ENCODE data around the gene HLA-DMA. TPM values are rescaled to one million over a fixed set of nuclear protein-coding genes. Genes with fewer than 3 reads are reported as not detected.

Gene HLA-DMA
- total and polyA plus RNA-seq, 2 of the 13 experiments (the other 11 are each of a cell fraction or from before 2014, with no cell fraction given): 0.70 to 0.71 TPM

DNA sequence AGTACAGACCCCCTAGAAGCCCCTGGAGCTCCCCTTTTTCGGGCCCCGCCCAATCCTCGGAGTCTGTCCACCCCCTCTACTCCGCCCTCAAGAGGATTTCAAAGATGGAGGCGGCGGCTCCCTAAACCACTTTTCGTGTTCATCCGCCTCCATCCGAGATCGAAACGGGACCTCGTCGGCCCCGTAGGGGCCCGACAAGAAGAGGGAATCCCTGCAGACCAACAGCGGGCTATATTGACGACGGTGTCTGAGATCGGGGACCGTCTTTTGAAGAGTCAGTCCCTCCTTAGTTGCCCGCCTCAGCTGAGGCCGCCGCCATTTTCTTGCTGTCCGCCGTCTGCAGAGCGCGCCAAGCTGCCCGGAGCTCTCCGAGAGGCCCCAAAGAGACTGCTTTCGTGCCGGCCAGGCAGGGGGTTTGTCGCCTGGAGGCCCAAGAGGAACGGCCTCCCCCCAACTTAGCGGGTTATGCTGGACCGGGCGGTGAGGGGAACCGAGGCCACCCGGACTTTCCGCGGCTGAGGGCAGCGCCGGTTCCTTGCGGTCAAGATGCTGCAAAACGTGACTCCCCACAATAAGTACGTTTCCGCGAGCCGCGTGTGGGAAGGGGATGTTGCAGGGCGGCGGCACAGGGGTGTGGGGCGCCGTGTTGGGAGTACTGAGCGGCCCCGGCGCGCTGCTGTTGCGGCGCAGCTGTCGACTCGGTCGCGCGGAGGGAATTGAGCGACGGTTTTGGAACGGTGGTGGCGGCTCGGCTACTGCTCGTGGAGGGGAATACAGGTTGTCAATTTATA, 19.7 kb upstream of the HLA-DMA start (continued):
- TF ChIP-seq, protein P1, sequence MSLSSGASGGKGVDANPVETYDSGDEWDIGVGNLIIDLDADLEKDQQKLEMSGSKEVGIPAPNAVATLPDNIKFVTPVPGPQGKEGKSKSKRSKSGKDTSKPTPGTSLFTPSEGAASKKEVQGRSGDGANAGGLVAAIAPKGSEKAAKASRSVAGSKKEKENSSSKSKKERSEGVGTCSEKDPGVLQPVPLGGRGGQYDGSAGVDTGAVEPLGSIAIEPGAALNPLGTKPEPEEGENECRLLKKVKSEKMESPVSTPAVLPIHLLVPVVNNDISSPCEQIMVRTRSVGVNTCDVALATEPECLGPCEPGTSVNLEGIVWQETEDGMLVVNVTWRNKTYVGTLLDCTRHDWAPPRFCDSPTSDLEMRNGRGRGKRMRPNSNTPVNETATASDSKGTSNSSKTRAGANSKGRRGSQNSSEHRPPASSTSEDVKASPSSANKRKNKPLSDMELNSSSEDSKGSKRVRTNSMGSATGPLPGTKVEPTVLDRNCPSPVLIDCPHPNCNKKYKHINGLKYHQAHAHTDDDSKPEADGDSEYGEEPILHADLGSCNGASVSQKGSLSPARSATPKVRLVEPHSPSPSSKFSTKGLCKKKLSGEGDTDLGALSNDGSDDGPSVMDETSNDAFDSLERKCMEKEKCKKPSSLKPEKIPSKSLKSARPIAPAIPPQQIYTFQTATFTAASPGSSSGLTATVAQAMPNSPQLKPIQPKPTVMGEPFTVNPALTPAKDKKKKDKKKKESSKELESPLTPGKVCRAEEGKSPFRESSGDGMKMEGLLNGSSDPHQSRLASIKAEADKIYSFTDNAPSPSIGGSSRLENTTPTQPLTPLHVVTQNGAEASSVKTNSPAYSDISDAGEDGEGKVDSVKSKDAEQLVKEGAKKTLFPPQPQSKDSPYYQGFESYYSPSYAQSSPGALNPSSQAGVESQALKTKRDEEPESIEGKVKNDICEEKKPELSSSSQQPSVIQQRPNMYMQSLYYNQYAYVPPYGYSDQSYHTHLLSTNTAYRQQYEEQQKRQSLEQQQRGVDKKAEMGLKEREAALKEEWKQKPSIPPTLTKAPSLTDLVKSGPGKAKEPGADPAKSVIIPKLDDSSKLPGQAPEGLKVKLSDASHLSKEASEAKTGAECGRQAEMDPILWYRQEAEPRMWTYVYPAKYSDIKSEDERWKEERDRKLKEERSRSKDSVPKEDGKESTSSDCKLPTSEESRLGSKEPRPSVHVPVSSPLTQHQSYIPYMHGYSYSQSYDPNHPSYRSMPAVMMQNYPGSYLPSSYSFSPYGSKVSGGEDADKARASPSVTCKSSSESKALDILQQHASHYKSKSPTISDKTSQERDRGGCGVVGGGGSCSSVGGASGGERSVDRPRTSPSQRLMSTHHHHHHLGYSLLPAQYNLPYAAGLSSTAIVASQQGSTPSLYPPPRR (CRISPR knock-in tag; IDR thresholded peaks at IDR 0.05; ENCODE audit: borderline replicate concordance): no peak
- TF ChIP-seq SMARCC2 (IDR thresholded peaks at IDR 0.05) (no peak), CHD2 (IDR thresholded peaks at IDR 0.05; ENCODE audit: low read depth, low read length) (no peak), JUN (CRISPR knock-in tag; IDR thresholded peaks at IDR 0.05) (no peak), HOXA9 (CRISPR knock-in tag; IDR thresholded peaks at IDR 0.05; ENCODE audit: borderline replicate concordance) (peak; percentile 63; the same call in 1 of the 2 replicates), NFIB (CRISPR knock-in tag; IDR thresholded peaks at IDR 0.05; ENCODE audit: borderline replicate concordance) (no peak), GABPA (IDR thresholded peaks at IDR 0.05; ENCODE audit: low read depth, low read length) (no peak), GABPA (CRISPR knock-in tag; IDR thresholded peaks at IDR 0.05; ENCODE audit: low read depth) (no peak), ARHGAP35 (CRISPR knock-in tag; IDR thresholded peaks at IDR 0.05; ENCODE audit: borderline replicate concordance) (peak; percentile 60; the same call in 1 of the 2 replicates), SMYD3 (CRISPR knock-in tag; IDR thresholded peaks at IDR 0.05) (no peak; the same call in 1 of the 2 replicates), ZNF496 (CRISPR knock-in tag; IDR thresholded peaks at IDR 0.05; ENCODE audit: insufficient replicate concordance) (no peak), ZNF572 (CRISPR knock-in tag; IDR thresholded peaks at IDR 0.05) (no peak), ZNF546 (CRISPR knock-in tag; conservative IDR thresholded peaks at IDR 0.05) (peak; percentile 58; the same call in 1 of the 2 replicates), RORA (CRISPR knock-in tag; IDR thresholded peaks at IDR 0.05) (no peak), PHF5A (CRISPR knock-in tag; IDR thresholded peaks at IDR 0.05; ENCODE audit: low read depth, unreplicated experiment) (no peak), SRY (CRISPR knock-in tag; IDR thresholded peaks at IDR 0.05) (peak; percentile 39; the same call in 1 of the 2 replicates), ZSCAN21 (CRISPR knock-in tag; IDR thresholded peaks at IDR 0.05; ENCODE audit: borderline replicate concordance) (peak; percentile 58; the same call in 1 of the 2 replicates), KLF11 (CRISPR knock-in tag; IDR thresholded peaks at IDR 0.05) (no peak), LCORL (IDR thresholded peaks at IDR 0.05) (no peak), LCORL (CRISPR knock-in tag; IDR thresholded peaks at IDR 0.05) (no peak)
- TF ChIP-seq, protein P2, sequence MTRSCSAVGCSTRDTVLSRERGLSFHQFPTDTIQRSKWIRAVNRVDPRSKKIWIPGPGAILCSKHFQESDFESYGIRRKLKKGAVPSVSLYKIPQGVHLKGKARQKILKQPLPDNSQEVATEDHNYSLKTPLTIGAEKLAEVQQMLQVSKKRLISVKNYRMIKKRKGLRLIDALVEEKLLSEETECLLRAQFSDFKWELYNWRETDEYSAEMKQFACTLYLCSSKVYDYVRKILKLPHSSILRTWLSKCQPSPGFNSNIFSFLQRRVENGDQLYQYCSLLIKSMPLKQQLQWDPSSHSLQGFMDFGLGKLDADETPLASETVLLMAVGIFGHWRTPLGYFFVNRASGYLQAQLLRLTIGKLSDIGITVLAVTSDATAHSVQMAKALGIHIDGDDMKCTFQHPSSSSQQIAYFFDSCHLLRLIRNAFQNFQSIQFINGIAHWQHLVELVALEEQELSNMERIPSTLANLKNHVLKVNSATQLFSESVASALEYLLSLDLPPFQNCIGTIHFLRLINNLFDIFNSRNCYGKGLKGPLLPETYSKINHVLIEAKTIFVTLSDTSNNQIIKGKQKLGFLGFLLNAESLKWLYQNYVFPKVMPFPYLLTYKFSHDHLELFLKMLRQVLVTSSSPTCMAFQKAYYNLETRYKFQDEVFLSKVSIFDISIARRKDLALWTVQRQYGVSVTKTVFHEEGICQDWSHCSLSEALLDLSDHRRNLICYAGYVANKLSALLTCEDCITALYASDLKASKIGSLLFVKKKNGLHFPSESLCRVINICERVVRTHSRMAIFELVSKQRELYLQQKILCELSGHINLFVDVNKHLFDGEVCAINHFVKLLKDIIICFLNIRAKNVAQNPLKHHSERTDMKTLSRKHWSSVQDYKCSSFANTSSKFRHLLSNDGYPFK (CRISPR knock-in tag; IDR thresholded peaks at IDR 0.05; ENCODE audit: borderline replicate concordance): 0 out of 2 replicates have a peak, but pooled peaks have one; percentile 70
- TF ChIP-seq, protein P3, sequence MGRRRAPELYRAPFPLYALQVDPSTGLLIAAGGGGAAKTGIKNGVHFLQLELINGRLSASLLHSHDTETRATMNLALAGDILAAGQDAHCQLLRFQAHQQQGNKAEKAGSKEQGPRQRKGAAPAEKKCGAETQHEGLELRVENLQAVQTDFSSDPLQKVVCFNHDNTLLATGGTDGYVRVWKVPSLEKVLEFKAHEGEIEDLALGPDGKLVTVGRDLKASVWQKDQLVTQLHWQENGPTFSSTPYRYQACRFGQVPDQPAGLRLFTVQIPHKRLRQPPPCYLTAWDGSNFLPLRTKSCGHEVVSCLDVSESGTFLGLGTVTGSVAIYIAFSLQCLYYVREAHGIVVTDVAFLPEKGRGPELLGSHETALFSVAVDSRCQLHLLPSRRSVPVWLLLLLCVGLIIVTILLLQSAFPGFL (CRISPR knock-in tag; IDR thresholded peaks at IDR 0.05): no peak; the same call in 1 of the 2 replicates
